ENCODE measurements around the gene ARMC12. TPM values are rescaled to one million over a fixed set of nuclear protein-coding genes. Genes with fewer than 3 reads are reported as not detected.

Gene ARMC12
- total and polyA plus RNA-seq, 2 donors (not counting 3 experiments of a cell fraction or from before 2014, with no cell fraction given) = 0.91 to 1.9 TPM

- H3K4me3 ChIP-seq (replicated peaks in 1 of 3; ENCODE audit: insufficient read depth in 1 of 3, low read depth in 1 of 3, low read length in 3 of 3) = peak within 1 kb of the TSS in 2 of 3 experiments; percentile 44 to 47
- H3K4me2 ChIP-seq (ENCODE audit: insufficient read depth, low read length) = peak within 1 kb of the TSS; percentile 73
- CTCF ChIA-PET = no interaction called here
- POLR2A ChIA-PET = no interaction called here
- no peaks in the 10 kb centered on the region for H4K20me1 ChIP-seq (replicated peaks; ENCODE audit: control insufficient read depth, extremely low read depth, insufficient read depth, low read length)
- no peaks in the 10 kb centered on the region for H3K36me3 ChIP-seq (ENCODE audit: control insufficient read depth in 2 of 2, extremely low read depth in 1 of 2, insufficient read depth in 2 of 2, low read length in 2 of 2)
- intact Hi-C loops (cut with micrococcal nuclease) = no loop called here
- H3K9me1 ChIP-seq (replicated peaks; ENCODE audit: control insufficient read depth, extremely low read depth, insufficient read depth, low read length) = no peaks in the 10 kb centered on the region
- H3K9ac ChIP-seq (replicated peaks; ENCODE audit: extremely low read depth, insufficient read depth, low read length) = no peak within 1 kb of the TSS
- H2AFZ ChIP-seq (ENCODE audit: low read depth, low read length) = peak within 1 kb of the TSS; percentile 70
- TF ChIP-seq EZH2 (IDR thresholded peaks at IDR 0.05; ENCODE audit: borderline replicate concordance, low read depth, low read length, severe bottlenecking) (no peak), FOS (IDR thresholded peaks at IDR 0.05; ENCODE audit: borderline replicate concordance, insufficient read depth, low read length) (no peak), GATA2 (IDR thresholded peaks at IDR 0.05; ENCODE audit: insufficient read depth, insufficient read length, low read depth, low read length) (no peak), MYC (IDR thresholded peaks at IDR 0.05; ENCODE audit: low read depth, low read length) (no peak)
- TF ChIP-seq, protein P1, sequence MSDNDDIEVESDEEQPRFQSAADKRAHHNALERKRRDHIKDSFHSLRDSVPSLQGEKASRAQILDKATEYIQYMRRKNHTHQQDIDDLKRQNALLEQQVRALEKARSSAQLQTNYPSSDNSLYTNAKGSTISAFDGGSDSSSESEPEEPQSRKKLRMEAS (IDR thresholded peaks at IDR 0.05; ENCODE audit: insufficient read depth, insufficient read length) = no peak
- H3K9me3 ChIP-seq (replicated peaks; ENCODE audit: control insufficient read depth, insufficient read depth, low read length) = no peaks in the 10 kb centered on the region
- DNase-seq (ENCODE audit: low read depth, low spot score) (no peak), FAIRE-seq (no peak)
- H3K27ac ChIP-seq (ENCODE audit: insufficient read depth, low read depth, low read length) = no peak within 1 kb of the TSS
- H3K79me2 ChIP-seq (ENCODE audit: control insufficient read depth, insufficient read depth, low read length) = no peaks in the 10 kb centered on the region
- peaks cover 0 to 6% of the 10 kb centered on the region in 2 experiments for H3K27me3 ChIP-seq (ENCODE audit: control insufficient read depth in 2 of 2, insufficient read depth in 2 of 2, low read length in 2 of 2)
- dilution Hi-C loops (cut with MboI; ENCODE audit: extremely low pct_ligation_motif_present, low sequenced_read_pairs) = no loop called here
- H3K4me1 ChIP-seq (ENCODE audit: control insufficient read depth, extremely low read depth, insufficient read depth, low read length) = peaks cover 3% of the 10 kb centered on the region
- no TSS peak for BruUV-seq (replicated peaks)
Measured at GRCh38 chr6:35776364-35777215, 39.8 kb downstream of the ARMC12 start, which contains the start of gene CLPSL2. Gene CLPSL2, plus strand, starts transcription at chr6:35776598. Its CDS starts 21 bp downstream, at chr6:35776619.

Measured in endothelial cell of umbilical vein (primary cell).